AG08395 (cell line): ENCODE data around the gene TRANK1.

Experiments used
- DNase-seq: peaks from one replicate; pipeline ENCODE4 v3.0.0; 2012; ENCODE audit warnings: mixed read lengths, low spot score

TRANK1 gene

DNA sequence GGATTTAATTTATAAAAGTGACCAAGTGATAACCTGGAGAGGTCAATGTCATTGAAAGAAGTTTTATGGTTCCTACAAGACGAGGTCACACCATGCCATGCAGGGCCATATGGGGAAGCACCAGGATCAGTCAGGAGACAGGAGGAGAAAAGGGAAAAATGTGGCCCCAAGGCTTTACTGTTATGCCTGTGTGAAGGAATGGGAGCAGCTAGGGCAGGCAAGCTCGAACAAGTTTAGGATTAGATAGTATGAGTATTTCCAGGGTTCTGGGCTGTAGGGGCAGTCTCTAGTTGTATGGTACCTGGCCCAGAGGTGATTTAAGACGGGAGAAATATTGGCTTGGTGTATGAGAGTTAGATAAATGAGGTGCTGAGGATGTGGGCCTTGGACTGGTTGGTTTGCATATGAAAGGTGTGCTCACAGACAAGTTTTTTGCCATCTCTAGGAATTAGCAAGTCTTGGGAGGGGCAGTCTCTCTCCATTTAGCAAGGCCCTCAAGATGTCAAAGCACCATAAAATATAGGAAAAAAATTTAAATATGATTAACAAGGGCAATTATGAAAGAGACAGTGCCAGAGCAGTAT lies 144.2 kb downstream of the TRANK1 start:
- DNase-seq: no peak

DNA sequence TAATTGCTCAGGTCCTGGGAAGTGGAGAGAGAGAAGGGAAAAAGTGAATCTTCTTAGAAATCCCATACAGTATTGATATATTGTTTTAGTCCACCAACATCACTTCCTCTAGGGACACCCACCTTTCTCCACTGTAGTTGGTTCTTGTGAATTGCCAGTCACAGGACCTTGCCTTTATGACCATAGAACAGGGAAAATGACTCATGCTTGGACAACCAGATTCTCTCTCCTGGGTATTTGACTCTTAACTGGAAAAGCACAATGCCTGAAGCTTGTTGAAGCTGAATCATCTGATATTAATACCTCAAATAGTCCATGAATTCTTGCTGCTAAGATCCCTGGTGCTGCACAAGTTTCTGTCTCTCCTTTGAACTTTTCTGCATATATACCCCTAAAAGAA lies 148.0 kb downstream of the TRANK1 start:
- DNase-seq: peak; percentile 53

DNA sequence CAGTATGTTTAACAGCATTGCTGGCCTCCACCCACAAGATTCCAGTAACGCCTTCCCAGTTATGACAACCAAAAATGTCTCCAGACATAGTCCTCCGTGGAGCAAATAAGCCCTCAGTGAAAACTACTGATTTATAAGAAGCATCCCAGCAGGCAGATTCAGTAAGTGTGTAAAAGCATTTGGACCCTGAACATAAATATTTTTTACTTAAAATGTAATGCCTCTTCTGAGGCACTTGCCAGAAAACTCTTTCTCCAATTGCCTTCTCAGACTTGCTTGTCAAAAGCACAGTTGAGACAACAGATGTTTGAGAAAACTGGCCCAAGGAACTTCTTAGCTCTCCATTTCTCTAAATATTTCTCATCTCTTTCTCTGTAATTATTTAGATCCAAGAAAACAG lies 148.7 kb downstream of the TRANK1 start:
- no peak for DNase-seq

DNA sequence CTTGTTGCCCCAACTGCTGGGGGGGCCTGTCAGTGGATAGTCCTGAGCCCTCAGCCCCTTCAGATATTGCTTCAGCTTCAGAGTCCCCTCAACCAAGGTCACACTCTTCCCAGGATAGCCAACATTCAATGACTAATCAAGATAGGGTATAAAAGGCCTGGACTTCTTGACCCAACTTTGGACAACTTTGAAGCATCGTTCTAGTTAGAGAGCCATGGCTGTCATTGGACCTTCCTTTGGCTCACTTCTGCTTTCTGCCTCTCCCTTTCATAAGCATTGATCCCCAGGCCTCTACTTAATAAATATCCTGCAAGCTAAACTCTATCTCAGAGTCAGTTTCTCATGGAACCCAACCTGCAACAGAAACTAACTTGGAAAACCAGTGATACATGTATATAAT lies 149.2 kb downstream of the TRANK1 start:
- no peak for DNase-seq

DNA sequence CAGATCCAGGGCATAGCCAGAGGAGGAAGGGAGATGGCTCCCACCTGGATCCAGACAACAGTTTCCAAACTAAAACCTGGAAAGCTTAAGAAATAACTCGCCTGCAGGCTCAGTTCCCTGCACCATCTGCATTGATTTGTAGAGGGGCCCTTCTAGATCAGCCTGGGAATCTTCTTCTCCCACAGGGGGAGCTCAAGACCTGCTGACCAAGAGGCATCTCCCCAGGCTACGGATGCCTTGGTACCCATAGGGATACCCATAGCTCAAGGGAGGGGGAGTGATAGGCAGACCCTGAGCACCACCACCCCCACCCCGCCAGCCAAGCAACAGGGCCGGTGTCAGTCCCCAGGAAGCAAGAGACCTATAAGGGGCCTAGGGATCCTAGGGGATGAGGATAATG lies 152.5 kb downstream of the TRANK1 start:
- DNase-seq: peak; percentile 17

- DNase-seq: no peak
Measured at GRCh38 chr3:36790765-36791164, 154.1 kb downstream of the TRANK1 start.

- no peak for DNase-seq
Measured at GRCh38 chr3:36786921-36787890, 157.6 kb downstream of the TRANK1 start.

- peak; percentile 28 for DNase-seq
Measured at GRCh38 chr3:36784138-36784635, 160.7 kb downstream of the TRANK1 start.

DNA sequence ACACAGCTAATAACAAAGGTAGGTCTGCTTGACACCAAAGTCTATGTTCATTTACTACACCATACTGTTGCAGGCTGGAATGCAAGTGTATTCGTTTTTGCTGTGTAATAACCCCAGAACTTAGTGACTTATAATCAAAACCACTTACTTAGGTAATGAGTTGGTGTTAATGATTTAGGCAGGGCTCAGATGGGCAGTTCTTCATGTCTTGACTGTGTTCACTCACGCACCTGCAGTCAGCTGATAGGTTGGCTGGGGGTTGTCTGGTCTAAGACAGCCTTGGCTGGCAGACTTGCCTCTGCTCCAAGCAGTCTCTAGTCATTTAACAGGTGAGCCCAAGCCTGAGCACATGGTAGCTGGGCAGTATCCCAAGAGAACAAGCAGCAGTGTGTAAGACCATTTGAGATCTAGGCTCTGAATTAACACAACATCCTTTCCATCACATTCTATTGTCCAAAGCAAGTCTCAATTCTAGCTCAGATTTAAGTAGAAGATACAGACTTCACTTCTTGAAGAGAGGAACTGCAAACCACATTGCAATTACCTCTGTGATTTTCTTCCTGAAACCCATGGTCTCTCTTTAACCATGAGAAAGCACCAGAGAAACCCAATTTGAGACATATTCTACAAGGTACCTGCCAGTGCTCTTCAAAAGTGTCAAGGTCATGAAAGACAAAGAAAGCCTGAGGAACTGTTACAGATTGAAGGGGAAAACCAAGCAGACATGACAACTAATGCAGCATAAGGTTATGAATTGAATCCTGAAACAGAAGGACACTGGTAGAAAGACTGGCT lies 167.2 kb downstream of the TRANK1 start:
- DNase-seq: no peak
